Suprapubic skin (tissue), 4 donors: Measurements from ENCODE around the gene AGAP1. TPM values are rescaled to one million over a fixed set of nuclear protein-coding genes. Genes with fewer than 3 reads are reported as not detected.

ENCODE experiments used
- DNase-seq, 2 donors: peaks; one replicate each; pipeline ENCODE4 v3.0.0-alpha.2; 2019; ENCODE audit warnings: low spot score in 2 of 2
- H3K27ac ChIP-seq: fragments of 200-600 bp; sonication (generic); one replicate; pipeline ENCODE4 v1.5.1; 2019
- H3K27me3 ChIP-seq: fragments of 200-600 bp; sonication (generic); one replicate; pipeline ENCODE4 v1.5.1; 2019
- H3K36me3 ChIP-seq: fragments of 200-600 bp; sonication (generic); one replicate; pipeline ENCODE4 v1.5.1; 2019
- H3K4me1 ChIP-seq: fragments of 200-600 bp; sonication (generic); one replicate; pipeline ENCODE4 v1.5.1; 2019
- H3K4me3 ChIP-seq: fragments of 200-600 bp; sonication (generic); one replicate; pipeline ENCODE4 v1.5.1; 2019; ENCODE audit warnings: mild to moderate bottlenecking
- H3K9me3 ChIP-seq: fragments of 200-600 bp; sonication (generic); one replicate; pipeline ENCODE4 v1.5.1; 2019
- CTCF ChIP-seq, 2 donors: fragments of 200-600 bp in 1 of 2; fragments of 450-650 bp in 1 of 2; sonication (generic) in 1 of 2; IDR thresholded peaks; one replicate each; pipeline ENCODE4 v1.5.1; 2016 to 2019; ENCODE audit warnings: antibody characterized with exemption in 2 of 2, mild to moderate bottlenecking in 1 of 2, moderate library complexity in 1 of 2
- EP300 ChIP-seq: sonication (generic); formaldehyde crosslinking; IDR thresholded peaks from one replicate; pipeline ENCODE4 v1.6.1; 2017; ENCODE audit warnings: antibody characterized with exemption
- POLR2A ChIP-seq, 2 donors: fragments of 450-650 bp; IDR thresholded peaks; one replicate each; pipeline ENCODE4 v1.6.1; 2017; ENCODE audit warnings: antibody characterized with exemption in 2 of 2, mild to moderate bottlenecking in 2 of 2, moderate library complexity in 2 of 2
- POLR2AphosphoS5 ChIP-seq, 3 donors: sonication (generic); formaldehyde crosslinking; IDR thresholded peaks; one replicate each; pipeline ENCODE4 v1.6.1; 2017; ENCODE audit warnings: antibody characterized with exemption in 3 of 3
- WGBS: methylation state at CpG from one replicate; pipeline ENCODE4 v1.1.5; 2018; 5-methylcytosine and 5-hydroxymethylcytosine counted together
- total RNA-seq, 4 donors: library from RNA; depleted of rRNA; stranded (reverse); fragments of >200 nt; gene quantifications; one replicate each; pipeline ENCODE4 v1.1.0, GENCODE V29; 2016

Gene AGAP1
- total RNA-seq, 4 donors from 2014 or later: 14.1 to 30.7 (median 19.4) TPM

- Histone ChIP-seq H3K9me3 (no peaks in the 10 kb centered on the region), H3K27me3 (no peaks in the 10 kb centered on the region), H3K4me1 (no peaks in the 10 kb centered on the region), H3K36me3 (peaks cover under 1% of the 10 kb centered on the region), H3K27ac (no peak overlapping the region), H3K4me3 (no peak overlapping the region)
- 75% methylated on average over 7 of the region's 7 CpGs for WGBS
- DNase-seq: peak in 1 of 2 donors; percentile 16
- TF ChIP-seq POLR2AphosphoS5 (IDR thresholded peaks at IDR 0.05): no peak
- no peak for TF ChIP-seq EP300
- no peak for TF ChIP-seq CTCF (IDR thresholded peaks at IDR 0.05)
- no peak for TF ChIP-seq POLR2A (IDR thresholded peaks at IDR 0.05)
Measured at GRCh38 chr2:235836491-235836911, 342.7 kb downstream of the AGAP1 start.

GRCh38 chr2:235839226-235839625 lies 345.4 kb downstream of the AGAP1 start:
- Histone ChIP-seq H3K4me3 (no peak overlapping the region), H3K27ac (no peak overlapping the region), H3K27me3 (no peaks in the 10 kb centered on the region), H3K36me3 (no peaks in the 10 kb centered on the region), H3K9me3 (no peaks in the 10 kb centered on the region), H3K4me1 (no peaks in the 10 kb centered on the region)
- WGBS: 87% methylated on average over 11 of the region's 11 CpGs
- DNase-seq: peak in 1 of 2 donors; percentile 26
- no peak for TF ChIP-seq POLR2AphosphoS5 (IDR thresholded peaks at IDR 0.05)
- TF ChIP-seq CTCF (IDR thresholded peaks at IDR 0.05): no peak
- no peak for TF ChIP-seq EP300
- no peak for TF ChIP-seq POLR2A (IDR thresholded peaks at IDR 0.05)

GRCh38 chr2:235839974-235840373 lies 346.1 kb downstream of the AGAP1 start:
- H3K4me3 ChIP-seq: no peak overlapping the region
- WGBS: 100% methylated on average over 4 of the region's 4 CpGs
- no peak overlapping the region for H3K27ac ChIP-seq
- no peaks in the 10 kb centered on the region for H3K27me3 ChIP-seq
- H3K9me3 ChIP-seq: no peaks in the 10 kb centered on the region
- DNase-seq: peak in 1 of 2 donors; percentile 11
- TF ChIP-seq EP300 (no peak), POLR2AphosphoS5 (IDR thresholded peaks at IDR 0.05) (no peak), POLR2A (IDR thresholded peaks at IDR 0.05) (no peak), CTCF (IDR thresholded peaks at IDR 0.05) (no peak)
- H3K36me3 ChIP-seq: no peaks in the 10 kb centered on the region
- no peaks in the 10 kb centered on the region for H3K4me1 ChIP-seq

GRCh38 chr2:235841863-235842262 lies 348.0 kb downstream of the AGAP1 start:
- WGBS: 91% methylated on average over 13 of the region's 13 CpGs
- H3K9me3 ChIP-seq: no peaks in the 10 kb centered on the region
- H3K27me3 ChIP-seq: no peaks in the 10 kb centered on the region
- TF ChIP-seq POLR2A (IDR thresholded peaks at IDR 0.05) (no peak), POLR2AphosphoS5 (IDR thresholded peaks at IDR 0.05) (no peak), CTCF (IDR thresholded peaks at IDR 0.05) (no peak), EP300 (no peak)
- no peaks in the 10 kb centered on the region for H3K36me3 ChIP-seq
- no peak overlapping the region for H3K4me3 ChIP-seq
- no peaks in the 10 kb centered on the region for H3K4me1 ChIP-seq
- no peak for DNase-seq
- no peak overlapping the region for H3K27ac ChIP-seq

GRCh38 chr2:235842941-235843340 lies 349.1 kb downstream of the AGAP1 start:
- peak in 1 of 2 donors; percentile 14 for DNase-seq
- Histone ChIP-seq H3K27ac (no peak overlapping the region), H3K36me3 (no peaks in the 10 kb centered on the region), H3K9me3 (no peaks in the 10 kb centered on the region), H3K27me3 (no peaks in the 10 kb centered on the region), H3K4me1 (no peaks in the 10 kb centered on the region), H3K4me3 (no peak overlapping the region)
- TF ChIP-seq POLR2AphosphoS5 (IDR thresholded peaks at IDR 0.05) (no peak), CTCF (IDR thresholded peaks at IDR 0.05) (no peak), EP300 (no peak), POLR2A (IDR thresholded peaks at IDR 0.05) (no peak)
- WGBS: 91% methylated on average over 13 of the region's 13 CpGs
